ENCODE data around the gene LRRC47.
"Not testable (repeated sequence)": the region's sequence is repeated elsewhere in the genome, so short reads cannot be mapped to it uniquely, and the experiment has no call there.

LRRC47 gene

GRCh38 chr1:3817138-3817740, 20.9 kb upstream of the LRRC47 start:
- no peak overlapping the region for H3K4me3 ChIP-seq (ENCODE audit: low read depth, low read length)
- DNase-seq (ENCODE audit: low read depth): no peak

- no peak for DNase-seq (ENCODE audit: low read depth)
- no peak overlapping the region for H3K4me3 ChIP-seq (ENCODE audit: low read depth, low read length)
Measured at GRCh38 chr1:3816331-3817137, 20.2 kb upstream of the LRRC47 start.

- no peak overlapping the region for H3K4me3 ChIP-seq (ENCODE audit: low read depth, low read length)
- no peak for DNase-seq (ENCODE audit: low read depth)
Measured at GRCh38 chr1:3814771-3815561, 18.7 kb upstream of the LRRC47 start.

GRCh38 chr1:3814065-3814464, 17.8 kb upstream of the LRRC47 start:
- DNase-seq (ENCODE audit: low read depth): no peak

GRCh38 chr1:3811595-3811911, 15.3 kb upstream of the LRRC47 start:
- no peak overlapping the region for H3K4me3 ChIP-seq (ENCODE audit: low read depth, low read length)
- DNase-seq (ENCODE audit: low read depth): no peak

More at GRCh38 chr1:3814065-3814464, 17.8 kb upstream of the LRRC47 start:
- H3K4me3 ChIP-seq (ENCODE audit: low read depth, low read length): no peak overlapping the region

- not testable (repeated sequence) for DNase-seq (ENCODE audit: low read depth)
Measured at GRCh38 chr1:3810149-3810761, 14.0 kb upstream of the LRRC47 start.

DNA sequence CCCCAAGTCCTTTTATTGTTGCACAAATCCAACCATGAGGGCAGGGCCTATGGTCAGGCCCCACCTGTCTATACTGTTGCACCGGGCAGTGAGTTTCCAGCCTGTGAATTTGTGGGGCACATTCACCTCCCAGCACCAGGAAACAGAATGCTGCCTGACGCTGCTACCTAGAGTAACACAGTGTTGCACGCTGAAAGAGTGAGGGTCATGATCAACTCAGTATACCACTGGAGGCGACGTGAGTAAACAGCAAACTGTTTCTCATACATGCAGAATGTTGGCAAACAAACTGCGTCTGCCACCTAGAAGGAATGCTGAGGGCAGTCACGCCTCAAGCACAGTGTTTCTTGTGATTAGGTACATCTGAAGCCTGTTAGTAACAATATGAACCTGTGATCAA, 13.4 kb upstream of the LRRC47 start:
- H3K4me3 ChIP-seq (ENCODE audit: low read depth, low read length): no peak overlapping the region
- DNase-seq (ENCODE audit: low read depth): no peak

More at GRCh38 chr1:3810149-3810761, 14.0 kb upstream of the LRRC47 start:
- H3K4me3 ChIP-seq (ENCODE audit: low read depth, low read length): not testable (repeated sequence)

GRCh38 chr1:3807769-3808168, 11.5 kb upstream of the LRRC47 start:
- no peak overlapping the region for H3K4me3 ChIP-seq (ENCODE audit: low read depth, low read length)
- no peak for DNase-seq (ENCODE audit: low read depth)

- DNase-seq (ENCODE audit: low read depth): no peak
- H3K4me3 ChIP-seq (ENCODE audit: low read depth, low read length): no peak overlapping the region
Measured at GRCh38 chr1:3805038-3805437, 8.7 kb upstream of the LRRC47 start.

DNA sequence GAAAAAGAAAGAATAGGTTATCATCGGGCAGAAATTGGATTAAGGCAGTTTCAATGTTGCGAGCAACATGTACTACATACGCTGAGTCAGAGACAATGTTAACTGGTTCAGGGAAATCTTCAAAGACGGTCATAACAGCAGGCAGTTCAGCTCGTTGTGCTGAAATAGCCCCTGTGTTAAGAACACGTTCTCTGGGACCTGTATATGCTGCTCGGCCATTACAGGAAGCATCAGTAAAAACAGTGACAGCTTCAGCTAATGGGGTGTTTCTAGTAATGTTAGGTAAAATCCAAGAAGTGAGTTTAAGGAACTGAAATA, 8.3 kb upstream of the LRRC47 start:
- not testable (repeated sequence) for DNase-seq (ENCODE audit: low read depth); H3K4me3 ChIP-seq (ENCODE audit: low read depth, low read length)

- no peak for DNase-seq (ENCODE audit: low read depth)
- H3K4me3 ChIP-seq (ENCODE audit: low read depth, low read length): no peak overlapping the region
Measured at GRCh38 chr1:3803905-3804626, 7.8 kb upstream of the LRRC47 start.

- not testable (repeated sequence) for DNase-seq (ENCODE audit: low read depth); H3K4me3 ChIP-seq (ENCODE audit: low read depth, low read length)
Measured at GRCh38 chr1:3800795-3801194, 4.5 kb upstream of the LRRC47 start.

DNA sequence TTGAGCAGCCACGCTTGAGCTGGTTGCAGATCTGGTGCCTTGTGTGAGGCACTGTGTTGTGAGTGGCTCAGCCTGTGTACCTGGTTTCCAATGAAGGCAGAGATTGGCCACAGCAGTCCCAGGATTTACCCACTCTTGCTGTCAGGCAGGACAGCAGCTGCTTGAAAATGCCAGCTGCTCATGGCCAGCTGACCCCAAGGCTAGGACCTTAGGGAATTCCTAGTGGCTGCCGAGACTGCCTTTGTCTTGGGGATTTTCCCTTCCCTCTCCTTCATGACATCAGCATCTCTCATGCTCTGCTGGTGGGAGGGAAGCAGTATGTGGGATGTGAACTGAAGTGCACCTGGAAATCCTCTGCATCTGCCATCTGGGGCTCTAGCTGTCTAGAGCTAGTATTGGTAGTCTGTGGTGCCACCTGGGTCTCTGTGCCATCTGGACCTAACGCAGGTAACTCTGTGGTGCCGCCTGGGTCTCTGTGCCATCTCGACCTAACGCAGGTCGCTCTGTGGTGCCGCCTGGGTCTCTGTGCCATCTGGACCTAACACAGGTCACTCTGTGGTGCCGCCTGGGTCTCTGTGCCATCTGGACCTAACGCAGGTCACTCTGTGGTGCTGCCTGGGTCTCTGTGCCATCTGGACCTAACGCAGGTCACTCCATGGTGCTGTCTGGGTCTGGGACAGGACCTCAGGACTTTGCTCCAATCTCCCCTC, 3.8 kb upstream of the LRRC47 start:
- peak; percentile 19 for DNase-seq (ENCODE audit: low read depth)
- no peak overlapping the region for H3K4me3 ChIP-seq (ENCODE audit: low read depth, low read length)

- peak overlapping the region; percentile 84 for H3K4me3 ChIP-seq (ENCODE audit: low read depth, low read length)
- DNase-seq (ENCODE audit: low read depth): no peak
Measured at GRCh38 chr1:3795453-3796214, 664 bp downstream of the LRRC47 start.

DNA sequence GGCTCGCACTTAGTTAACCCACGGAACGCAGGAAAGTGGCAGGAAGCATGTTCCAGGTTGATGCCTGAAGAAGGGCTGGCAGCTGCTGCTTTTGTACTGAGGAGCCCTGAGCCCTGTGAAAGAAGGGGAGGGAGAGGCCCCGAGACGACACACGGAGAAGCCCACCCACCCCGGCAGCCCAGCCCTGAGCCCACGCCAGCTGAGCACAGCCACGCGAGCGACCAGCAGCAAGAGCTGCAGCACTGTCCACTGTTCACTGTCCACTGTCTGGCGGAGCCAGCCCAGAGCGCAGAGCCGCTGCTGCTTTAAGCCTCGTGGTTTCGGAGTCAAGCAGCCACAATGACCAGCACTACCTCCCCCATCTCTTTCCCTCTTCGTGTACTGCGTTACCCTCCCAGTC, 5.3 kb downstream of the LRRC47 start:
- H3K4me3 ChIP-seq (ENCODE audit: low read depth, low read length): no peak overlapping the region
- no peak for DNase-seq (ENCODE audit: low read depth)

- DNase-seq (ENCODE audit: low read depth): no peak
- H3K4me3 ChIP-seq (ENCODE audit: low read depth, low read length): no peak overlapping the region
Measured at GRCh38 chr1:3790500-3790923, 5.8 kb downstream of the LRRC47 start.

GRCh38 chr1:3789421-3790300, 6.6 kb downstream of the LRRC47 start:
- DNase-seq (ENCODE audit: low read depth): no peak

More at GRCh38 chr1:3789421-3790300, 6.6 kb downstream of the LRRC47 start:
- H3K4me3 ChIP-seq (ENCODE audit: low read depth, low read length): no peak overlapping the region

All from skeletal muscle cell (primary cell).